Mucosa of descending colon (tissue), 3 donors: Measurements from ENCODE around the gene LAMC2. TPM values are rescaled to one million over a fixed set of nuclear protein-coding genes. Genes with fewer than 3 reads are reported as not detected.

Experiments used
- ATAC-seq: fragments of 200-7000 bp; cut with Tn5 transposase; one replicate; pipeline ENCODE4 v1.9.1; 2020; ENCODE audit warnings: mild to moderate bottlenecking, moderate library complexity
- DNase-seq, 3 donors: peaks; one replicate each; pipeline ENCODE4 v3.0.0-alpha.2; 2020
- H3K36me3 ChIP-seq: fragments of 200-600 bp; one replicate; pipeline ENCODE4 v1.8.0; 2021; ENCODE audit warnings: low read depth, mild to moderate bottlenecking
- H3K4me1 ChIP-seq: fragments of 200-600 bp; one replicate; pipeline ENCODE4 v1.8.0; 2021; ENCODE audit warnings: low read depth, mild to moderate bottlenecking
- H3K4me3 ChIP-seq: fragments of 200-600 bp; one replicate; pipeline ENCODE4 v1.8.0; 2021; ENCODE audit warnings: mild to moderate bottlenecking
- H3K9me3 ChIP-seq: fragments of 200-600 bp; one replicate; pipeline ENCODE4 v1.8.0; 2021; ENCODE audit warnings: mild to moderate bottlenecking
- CTCF ChIP-seq: fragments of 200-600 bp; IDR thresholded peaks from one replicate; pipeline ENCODE4 v1.8.0; 2022; ENCODE audit warnings: antibody characterized with exemption, mild to moderate bottlenecking
- intact Hi-C, 2 donors: fragments of 100-400 bp; cut with DNase I in 1 of 2; cut with micrococcal nuclease in 1 of 2; formaldehyde crosslinking; loops; one replicate each; pipeline versions ENCODE4 v1.11.0 to v1.11.1; 2022; cut with DNase I, micrococcal nuclease
- total RNA-seq, 3 donors: library from RNA; stranded (reverse); fragmentation: NEBNext Ultra II Directional in 2 of 3; extraction: Animal tissue kit (Norgen Biotek cat#: 25700) in 2 of 3; gene quantifications; one replicate each; pipeline versions ENCODE4 v1.2.1 to v1.2.4, GENCODE V29; 2021 to 2023
- donor health status: DM: no; HTN: no; CAD: no; lungs with moderate emphysema.
- donor health status: DM: no; HTN: no; CAD: no.
- donor health status: DM: no; HTN: yes; CAD: no.

The LAMC2 gene
- total RNA-seq, 3 donors from 2014 or later = 16.3 to 36.9 (median 31.0) TPM

- Histone ChIP-seq H3K4me1 (no peaks in the 10 kb centered on the region), H3K9me3 (no peaks in the 10 kb centered on the region), H3K4me3 (no peak overlapping the region), H3K36me3 (no peaks in the 10 kb centered on the region)
- no peak for ATAC-seq
- no peak for DNase-seq
- no peak for TF ChIP-seq CTCF
- intact Hi-C loops = no loop called here
Measured at GRCh38 chr1:183215936-183216335, 29.9 kb downstream of the LAMC2 start.

GRCh38 chr1:183218027-183218618 is 32.1 kb downstream of the LAMC2 start:
- ATAC-seq (peak; percentile 22), DNase-seq (peak in 1 of 3 donors; percentile 30)
- no peaks in the 10 kb centered on the region for H3K9me3 ChIP-seq
- H3K36me3 ChIP-seq = no peaks in the 10 kb centered on the region
- H3K4me3 ChIP-seq = no peak overlapping the region
- H3K4me1 ChIP-seq = no peaks in the 10 kb centered on the region
- intact Hi-C loops = no loop called here
- no peak for TF ChIP-seq CTCF

- no peak overlapping the region for H3K4me3 ChIP-seq
- no peaks in the 10 kb centered on the region for H3K36me3 ChIP-seq
- ATAC-seq = peak; percentile 60
- H3K9me3 ChIP-seq = no peaks in the 10 kb centered on the region
- peak in 1 of 3 donors; percentile 59 for DNase-seq
- intact Hi-C loops = no loop called here
- TF ChIP-seq CTCF = no peak
- H3K4me1 ChIP-seq = no peaks in the 10 kb centered on the region
Measured at GRCh38 chr1:183218971-183219615, 33.0 kb downstream of the LAMC2 start.

- no peak for TF ChIP-seq CTCF
- intact Hi-C loops = no loop called here
- Histone ChIP-seq H3K4me1 (no peaks in the 10 kb centered on the region), H3K4me3 (no peak overlapping the region), H3K9me3 (no peaks in the 10 kb centered on the region), H3K36me3 (no peaks in the 10 kb centered on the region)
- ATAC-seq = no peak
- DNase-seq = no peak
Measured at GRCh38 chr1:183219616-183220009, 33.5 kb downstream of the LAMC2 start.

- H3K4me3 ChIP-seq = no peak overlapping the region
- no peaks in the 10 kb centered on the region for H3K36me3 ChIP-seq
- intact Hi-C loops = no loop called here
- ATAC-seq = no peak
- no peak for TF ChIP-seq CTCF
- no peaks in the 10 kb centered on the region for H3K4me1 ChIP-seq
- no peaks in the 10 kb centered on the region for H3K9me3 ChIP-seq
- no peak for DNase-seq
Measured at GRCh38 chr1:183222909-183223308, 36.8 kb downstream of the LAMC2 start.
